Small intestine (tissue), 7 donors: ENCODE data around the gene TGM5. TPM values are rescaled to one million over a fixed set of nuclear protein-coding genes. Genes with fewer than 3 reads are reported as not detected.
"Not testable (repeated sequence)": the region's sequence is repeated elsewhere in the genome, so short reads cannot be mapped to it uniquely, and the experiment has no call there.

Experiments used
- DNase-seq, 2 donors: peaks; one replicate each; pipeline versions ENCODE4 v3.0.0 to v3.0.0-alpha.2; 2013
- FAIRE-seq: peaks from 2 replicates; lab custom pipeline; 2012; peaks lifted over from hg19 to GRCh38; lab: Jason Lieb, UNC
- H3K27ac ChIP-seq, 3 donors: one replicate each; pipeline ENCODE4 v1.5.1; 2013; ENCODE audit warnings: low read length in 2 of 3, mild to moderate bottlenecking in 2 of 3, control low read depth in 1 of 3, inconsistent platforms in 1 of 3, low read depth in 1 of 3, moderate library complexity in 1 of 3
- H3K27me3 ChIP-seq, 3 donors: one replicate each; pipeline ENCODE4 v1.6.1; 2013; ENCODE audit warnings: low read length in 3 of 3, inconsistent platforms in 1 of 3; ENCODE audit not compliant: control insufficient read depth in 3 of 3, insufficient read depth in 3 of 3
- H3K36me3 ChIP-seq, 3 donors: one replicate each; pipeline ENCODE4 v1.6.1; 2013; ENCODE audit warnings: low read length in 3 of 3, inconsistent platforms in 1 of 3, low read depth in 1 of 3, mild to moderate bottlenecking in 1 of 3, moderate library complexity in 1 of 3; ENCODE audit not compliant: control insufficient read depth in 3 of 3, insufficient read depth in 2 of 3
- H3K4me1 ChIP-seq, 3 donors: one replicate each; pipeline ENCODE4 v1.6.1; 2013; ENCODE audit warnings: low read length in 2 of 3, inconsistent platforms in 1 of 3, low read depth in 1 of 3, mild to moderate bottlenecking in 1 of 3, moderate library complexity in 1 of 3; ENCODE audit not compliant: control insufficient read depth in 3 of 3, insufficient read depth in 2 of 3
- H3K4me3 ChIP-seq, 3 donors: one replicate each; pipeline ENCODE4 v1.5.1; 2013; ENCODE audit warnings: low read length in 3 of 3, control low read depth in 1 of 3, inconsistent platforms in 1 of 3, low read depth in 1 of 3, mild to moderate bottlenecking in 1 of 3, moderate library complexity in 1 of 3
- H3K9me3 ChIP-seq, 2 donors: one replicate each; pipeline ENCODE4 v1.6.1; 2013; ENCODE audit warnings: low read depth in 1 of 2, low read length in 1 of 2; ENCODE audit not compliant: control insufficient read depth in 2 of 2, insufficient read depth in 1 of 2
- WGBS, 3 donors: extraction: QIAGEN DNeasy Blood & Tissue Kit; methylation state at CpG; one replicate each; pipeline ENCODE4 v1.1.7; 2013; 5-methylcytosine and 5-hydroxymethylcytosine counted together
- polyA plus RNA-seq, 4 donors: library from polyadenylated mRNA; stranded (reverse) in 3 of 4; unstranded in 1 of 4; fragments of 200-250 nt in 3 of 4; fragments of 120-200 nt in 1 of 4; gene quantifications; one replicate each; pipeline versions ENCODE4 v1.2.1 to v1.2.3, GENCODE V29; 2013
- donor health status: healthy with polysubstance abuse.
- donor health status: control.
- donor health status: control.
- donor health status: Bipolar disorder and iron deficiency.
- donor health status: healthy.

The TGM5 gene
- polyA plus RNA-seq, 4 donors = 0.01 to 0.03 TPM; not detected in 2

DNA sequence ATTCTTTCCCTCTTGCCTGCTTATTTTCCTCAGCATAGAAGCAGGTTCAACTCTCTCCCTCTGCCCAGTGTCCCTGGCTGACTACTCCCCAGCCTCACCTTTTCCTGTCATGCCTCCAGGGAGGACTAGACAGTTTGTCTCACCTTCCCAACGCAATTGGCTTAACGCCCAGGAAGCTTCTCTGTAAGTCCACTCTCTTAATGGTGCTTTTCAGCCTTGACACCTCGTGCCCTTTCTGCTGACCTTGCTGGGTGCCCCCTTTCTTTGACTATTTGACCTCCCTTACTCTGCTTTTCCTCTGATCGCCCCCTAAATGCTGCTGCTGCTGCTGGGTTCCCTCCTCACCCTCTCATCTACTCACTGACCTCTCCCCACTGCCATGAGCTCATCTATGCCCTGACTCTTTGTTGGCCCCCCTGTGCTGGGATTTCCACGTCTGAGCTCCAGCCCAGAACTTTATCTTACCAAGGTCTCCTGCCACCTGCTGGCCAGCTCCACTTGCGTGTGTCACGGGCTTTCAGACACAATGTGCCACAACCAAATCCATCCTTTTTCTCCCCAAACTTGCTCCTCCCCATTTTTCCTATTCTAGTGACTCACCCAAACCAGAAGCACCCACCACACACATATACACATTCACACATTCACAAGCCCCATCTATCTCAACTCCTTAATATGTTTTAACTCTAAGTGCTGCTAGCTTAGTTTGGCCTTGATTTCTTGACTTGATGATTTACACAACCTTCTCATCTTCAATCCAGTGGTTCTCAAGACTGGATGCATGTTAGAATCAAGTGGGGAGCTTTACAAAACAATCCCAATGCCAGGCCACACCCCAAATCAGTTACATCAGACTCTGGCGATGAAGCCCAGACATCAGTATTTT lies 62.5 kb downstream of the TGM5 start:
- Histone ChIP-seq H3K27me3 (peaks cover 0 to 23% (median 0%) of the 10 kb centered on the region in 3 donors), H3K36me3 (no peaks in the 10 kb centered on the region), H3K4me3 (no peak overlapping the region), H3K9me3 (no peaks in the 10 kb centered on the region), H3K27ac (no peak overlapping the region), H3K4me1 (no peaks in the 10 kb centered on the region)
- FAIRE-seq (no peak), DNase-seq (peak; percentile 28 to 50)
- WGBS, 3 donors = 32 to 37% (median 32%) methylated on average over 8 of the region's 8 CpGs

DNA sequence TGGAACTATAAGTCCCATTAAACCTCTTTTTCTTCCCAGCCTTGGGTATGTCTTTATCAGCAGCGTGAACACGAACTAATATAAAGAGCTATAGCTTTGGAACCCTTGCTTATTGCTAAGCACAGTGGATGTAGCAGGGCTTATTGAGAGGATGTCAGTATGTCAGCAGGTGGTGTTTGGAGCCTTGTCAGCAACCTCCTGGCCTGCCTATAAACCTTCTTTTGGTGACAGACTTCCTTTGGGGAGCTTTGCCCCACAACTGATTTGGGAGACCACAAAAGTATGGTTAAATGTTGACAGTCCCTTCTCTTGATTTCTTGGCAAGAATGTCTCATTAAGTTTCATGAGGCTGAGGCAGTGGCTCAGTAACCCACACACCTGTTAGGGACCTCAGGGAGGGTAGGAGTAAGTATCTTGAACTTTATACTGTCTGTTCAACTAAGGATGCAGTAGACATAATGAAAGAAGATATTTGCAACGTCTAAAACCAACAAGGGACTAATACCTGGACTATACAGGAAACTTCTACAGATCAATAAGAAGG lies 66.7 kb downstream of the TGM5 start:
- DNase-seq (no peak), FAIRE-seq (no peak)
- Histone ChIP-seq H3K4me1 (no peaks in the 10 kb centered on the region), H3K4me3 (no peak overlapping the region), H3K36me3 (peaks cover 3 to 4% (median 4%) of the 10 kb centered on the region in 3 donors), H3K27me3 (no peaks in the 10 kb centered on the region), H3K9me3 (peaks cover 0 to 6% of the 10 kb centered on the region in 2 donors), H3K27ac (no peak overlapping the region)
- 69 to 84% (median 73%) methylated on average over 3 of the region's 3 CpGs for WGBS, 3 donors

DNA sequence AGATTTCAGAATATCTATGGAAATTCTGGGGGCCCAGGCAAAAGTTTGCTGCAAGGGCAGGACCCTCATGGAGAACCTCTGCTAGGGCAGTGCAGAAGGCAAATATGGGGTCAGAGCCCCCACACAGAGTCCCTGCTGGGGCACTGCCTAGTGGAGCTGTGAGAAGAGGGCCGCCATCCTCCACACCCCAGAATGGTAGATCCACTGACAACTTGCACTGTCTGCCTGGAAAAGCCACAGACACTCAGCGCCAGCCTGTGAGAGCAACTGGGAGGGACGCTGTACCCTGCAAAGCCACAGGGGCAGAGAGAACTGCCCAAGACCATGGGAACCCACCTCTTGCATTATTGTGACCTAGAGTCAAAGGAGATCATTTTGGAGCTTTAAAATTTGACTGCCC lies 67.7 kb downstream of the TGM5 start:
- DNase-seq (no peak), FAIRE-seq (no peak)
- WGBS, 3 donors = 97 to 98% (median 98%) methylated on average over 3 of the region's 3 CpGs

DNA sequence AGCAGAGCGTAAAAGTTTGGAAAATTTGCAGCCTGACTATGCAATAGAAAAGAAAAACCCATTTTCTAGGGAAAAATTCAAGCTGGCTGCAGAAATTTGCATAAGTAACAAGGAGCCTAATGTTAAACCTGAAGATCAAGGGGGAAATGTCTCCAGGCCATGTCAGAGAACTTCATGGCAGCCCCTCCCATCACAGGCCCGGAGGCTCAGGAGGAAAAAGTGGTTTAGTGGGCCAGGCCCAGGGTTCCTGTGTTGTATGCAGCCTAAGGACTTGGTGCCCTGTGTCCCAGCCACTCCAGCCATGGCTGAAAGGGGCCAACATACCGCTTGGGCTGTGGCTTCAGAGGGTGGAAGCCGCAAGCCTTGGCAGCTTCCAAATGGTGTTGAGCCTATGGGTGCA lies 68.2 kb downstream of the TGM5 start:
- H3K4me1 ChIP-seq, H3K9me3 ChIP-seq, FAIRE-seq, H3K27me3 ChIP-seq, H3K36me3 ChIP-seq, H3K4me3 ChIP-seq, DNase-seq, H3K27ac ChIP-seq: not testable (repeated sequence)
- WGBS, 3 donors = 97 to 100% (median 99%) methylated on average over 4 of the region's 4 CpGs

More for the DNA sequence above, 67.7 kb downstream of the TGM5 start:
- Histone ChIP-seq H3K27me3 (no peaks in the 10 kb centered on the region), H3K36me3 (peaks cover 3 to 9% (median 9%) of the 10 kb centered on the region in 3 donors), H3K27ac (no peak overlapping the region), H3K4me1 (no peaks in the 10 kb centered on the region), H3K4me3 (no peak overlapping the region), H3K9me3 (peaks cover 0 to 6% of the 10 kb centered on the region in 2 donors)

DNA sequence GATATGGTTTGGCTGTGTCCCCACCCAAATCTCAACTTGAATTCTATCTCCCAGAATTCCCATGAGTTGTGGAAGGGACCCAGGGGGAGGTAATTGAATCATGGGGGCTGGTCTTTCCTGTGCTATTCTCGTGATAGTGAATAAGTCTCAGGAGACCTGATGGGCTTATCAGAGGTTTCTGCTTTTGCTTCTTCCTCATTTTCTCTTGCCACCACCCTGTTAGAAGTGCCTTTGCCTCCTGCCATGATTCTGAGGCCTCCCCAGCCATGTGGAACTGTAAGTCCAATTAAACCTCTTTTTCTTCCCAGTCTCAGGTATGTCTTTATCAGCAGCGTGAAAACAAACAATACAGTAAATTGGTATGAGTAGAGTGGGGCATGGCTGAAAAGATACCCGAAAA lies 69.0 kb downstream of the TGM5 start:
- H3K4me1 ChIP-seq, FAIRE-seq, H3K9me3 ChIP-seq, H3K27me3 ChIP-seq, H3K27ac ChIP-seq, DNase-seq, H3K4me3 ChIP-seq: not testable (repeated sequence)
- 89 to 97% (median 92%) methylated on average over 3 of the region's 3 CpGs for WGBS, 3 donors
- peaks cover 8 to 15% (median 12%) of the 10 kb centered on the region in 3 donors for H3K36me3 ChIP-seq

DNA sequence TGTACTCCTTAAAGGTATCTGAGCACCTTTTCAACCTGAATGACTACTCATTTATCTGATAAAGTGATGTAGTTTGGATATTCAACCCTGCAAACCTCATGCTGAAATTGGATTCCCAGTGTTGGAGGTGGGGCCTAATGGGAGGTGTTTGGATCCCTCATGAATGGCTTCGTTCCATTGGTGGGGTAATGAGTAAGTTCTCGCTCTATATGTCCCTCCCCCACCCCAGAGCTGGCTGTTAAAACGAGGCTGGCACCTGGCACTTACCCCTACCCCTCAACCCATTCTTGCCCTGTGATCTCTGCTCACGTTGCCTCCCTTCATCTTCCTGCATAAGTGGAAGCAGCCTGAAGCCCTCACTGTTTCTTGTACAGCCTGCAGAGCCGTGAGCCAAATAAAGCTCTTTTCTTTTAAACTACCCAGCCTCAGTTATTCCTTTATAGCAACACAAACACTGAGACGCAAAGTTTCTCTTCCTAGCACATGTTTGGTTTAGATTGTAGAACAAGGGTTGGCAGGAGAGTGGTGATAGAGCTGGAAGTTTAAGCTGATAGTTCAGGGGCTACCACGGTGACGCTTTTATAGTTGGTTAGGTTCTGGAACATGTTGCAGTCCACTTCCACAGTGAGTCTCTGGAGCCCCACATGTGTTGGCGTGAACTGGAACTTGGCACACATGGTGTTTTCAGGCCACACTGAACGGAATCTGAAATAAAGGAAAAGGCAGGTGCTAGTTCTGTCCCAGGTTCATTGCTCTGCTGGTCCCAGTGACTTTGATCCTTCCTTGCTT lies 69.8 kb downstream of the TGM5 start:
- no peak overlapping the region for H3K4me3 ChIP-seq
- H3K4me1 ChIP-seq = no peaks in the 10 kb centered on the region
- no peak for FAIRE-seq
- peaks cover 8 to 21% (median 18%) of the 10 kb centered on the region in 3 donors for H3K36me3 ChIP-seq
- H3K9me3 ChIP-seq = peaks cover 0 to 6% of the 10 kb centered on the region in 2 donors
- no peaks in the 10 kb centered on the region for H3K27me3 ChIP-seq
- H3K27ac ChIP-seq = no peak overlapping the region
- WGBS, 3 donors = 91 to 94% (median 92%) methylated on average over 10 of the region's 10 CpGs
- DNase-seq = no peak

DNA sequence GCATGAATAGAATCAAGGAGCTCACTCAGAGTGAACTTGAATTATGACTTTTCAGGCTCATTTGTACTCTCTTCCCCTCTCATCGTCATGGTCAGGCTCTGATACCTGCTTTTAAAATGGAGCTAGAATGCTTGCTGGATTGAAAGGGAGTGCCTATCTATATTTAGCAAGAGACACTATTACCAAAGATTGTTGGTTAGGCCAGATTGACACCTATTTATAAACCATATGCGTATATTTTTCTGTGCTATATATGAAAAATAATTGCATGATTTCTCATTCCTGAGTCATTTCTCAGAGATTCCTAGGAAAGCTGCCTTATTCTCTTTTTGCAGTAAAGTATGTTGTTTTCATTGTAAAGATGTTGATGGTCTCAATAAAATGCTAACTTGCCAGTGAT lies 71.9 kb downstream of the TGM5 start:
- Histone ChIP-seq H3K27ac (no peak overlapping the region), H3K9me3 (peaks cover 0 to 6% of the 10 kb centered on the region in 2 donors), H3K27me3 (no peaks in the 10 kb centered on the region), H3K4me3 (no peak overlapping the region), H3K36me3 (peaks cover 16 to 29% (median 26%) of the 10 kb centered on the region in 3 donors), H3K4me1 (no peaks in the 10 kb centered on the region)
- WGBS, 3 donors = 90 to 95% (median 91%) methylated on average over 2 of the region's 2 CpGs
- FAIRE-seq = no peak
- DNase-seq = no peak

DNA sequence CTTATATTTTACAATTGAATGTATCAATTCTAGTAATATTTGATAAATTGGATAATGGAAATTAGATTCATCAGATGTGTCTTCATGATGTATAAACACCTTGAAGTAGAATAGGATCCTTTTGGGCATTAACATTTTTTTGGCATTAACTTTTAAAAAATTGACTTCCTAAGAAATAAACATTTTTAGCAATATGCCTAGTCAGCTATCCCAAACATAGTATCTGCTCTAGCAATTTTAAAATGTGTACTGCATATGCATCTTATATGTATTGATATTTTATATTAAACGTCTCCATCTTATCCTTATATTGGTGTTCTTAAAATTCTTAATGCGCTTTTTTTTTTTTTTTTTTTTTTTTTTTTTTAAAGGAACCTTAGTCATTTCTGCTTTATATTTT lies 73.0 kb downstream of the TGM5 start:
- FAIRE-seq (no peak), DNase-seq (no peak)
- peaks cover 19 to 29% (median 28%) of the 10 kb centered on the region in 3 donors for H3K36me3 ChIP-seq
- no peaks in the 10 kb centered on the region for H3K27me3 ChIP-seq
- no peak overlapping the region for H3K27ac ChIP-seq
- H3K4me1 ChIP-seq = peaks cover 0 to 2% (median 0%) of the 10 kb centered on the region in 3 donors
- no peak overlapping the region for H3K4me3 ChIP-seq
- H3K9me3 ChIP-seq = peaks cover 0 to 2% of the 10 kb centered on the region in 2 donors
- WGBS, 3 donors = 88 to 98% (median 94%) methylated on average over 2 of the region's 2 CpGs
